Measurements from ENCODE around the gene LMAN2.

DNA sequence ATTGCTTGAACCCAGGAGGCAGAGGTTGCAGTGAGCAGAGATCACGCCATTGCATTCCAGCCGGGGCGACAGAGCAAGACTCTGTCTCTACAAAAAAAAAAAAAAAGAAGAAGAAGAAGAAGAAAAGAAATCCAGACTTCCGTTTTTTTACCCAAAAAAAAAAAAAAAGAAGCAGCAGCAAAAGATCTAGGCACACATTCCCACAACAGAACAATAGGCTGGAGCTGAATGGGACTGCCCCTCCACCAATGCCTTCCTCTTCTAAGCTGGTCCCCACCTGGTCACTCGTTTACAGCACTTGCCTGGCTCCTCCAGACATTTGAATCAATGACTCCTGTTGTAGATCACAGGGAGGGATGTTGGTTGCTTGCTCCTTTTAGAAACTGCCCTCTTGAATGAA, 1.6 kb upstream of the LMAN2 start:
- TF ChIP-seq CTCF (IDR thresholded peaks at IDR 0.05; ENCODE audit: low read length) (no peak), EZH2 (IDR thresholded peaks at IDR 0.05; ENCODE audit: borderline replicate concordance, low read length) (no peak)
